NOMO-1 (cell line): ENCODE results near the gene PCDHGA3.
"Not testable (repeated sequence)": the region's sequence is repeated elsewhere in the genome, so short reads cannot be mapped to it uniquely, and the experiment has no call there.

Source experiments
- DNase-seq, 2 experiments: peaks; one replicate each; lab custom pipeline; 2025; ENCODE audit not compliant: unreplicated experiment in 2 of 2; lab: John Stamatoyannopoulos, UW

The PCDHGA3 gene

GRCh38 chr5:141346017-141346416 is 2.4 kb downstream of the PCDHGA3 start:
- not testable (repeated sequence) for DNase-seq

- DNase-seq = no peak
These were observed 6.4 kb downstream of the PCDHGA3 start, which contains the start of gene PCDHGB1 for GRCh38 chr5:141349917-141350619. PCDHGB1 (plus strand) TSS chr5:141350099; CDS start chr5:141350261, 162 bp downstream.

- no peak for DNase-seq
These were observed 8.0 kb downstream of the PCDHGA3 start for GRCh38 chr5:141351591-141351990.

GRCh38 chr5:141354900-141355469 is 11.4 kb downstream of the PCDHGA3 start, which contains the start of gene PCDHGA4:
PCDHGA4 (plus strand) TSS chr5:141355021; CDS start chr5:141355108, 87 bp downstream.
- DNase-seq = no peak

- DNase-seq = no peak
These were observed 12.0 kb downstream of the PCDHGA3 start for GRCh38 chr5:141355641-141356040.

- no peak for DNase-seq
These were observed 12.5 kb downstream of the PCDHGA3 start for GRCh38 chr5:141356133-141356532.

- DNase-seq = no peak
These were observed 13.3 kb downstream of the PCDHGA3 start for GRCh38 chr5:141356950-141357349.

GRCh38 chr5:141359790-141360426 is 16.3 kb downstream of the PCDHGA3 start, which contains the start of gene PCDHGB2:
PCDHGB2 (plus strand) TSS chr5:141359994; CDS start chr5:141360136, 142 bp downstream.
- peak; percentile 47 to 48 for DNase-seq

GRCh38 chr5:141360685-141361084 is 17.1 kb downstream of the PCDHGA3 start:
- DNase-seq = no peak

GRCh38 chr5:141362719-141363118 is 19.1 kb downstream of the PCDHGA3 start:
- peak in 1 of 2 experiments; percentile 16 for DNase-seq

- no peak for DNase-seq
These were observed 20.5 kb downstream of the PCDHGA3 start, which contains the start of gene PCDHGA5 for GRCh38 chr5:141363952-141364660. PCDHGA5 (plus strand) TSS chr5:141364162; CDS start chr5:141364331, 169 bp downstream.

- no peak for DNase-seq
These were observed 22.6 kb downstream of the PCDHGA3 start for GRCh38 chr5:141366016-141366896.

- DNase-seq = peak; percentile 48 to 59
These were observed 26.6 kb downstream of the PCDHGA3 start, which contains the start of gene PCDHGB3 for GRCh38 chr5:141369994-141370848. PCDHGB3 (plus strand) TSS chr5:141370242; CDS start chr5:141370395, 153 bp downstream.

- DNase-seq = no peak
These were observed 28.2 kb downstream of the PCDHGA3 start for GRCh38 chr5:141371572-141372475.

- no peak for DNase-seq
These were observed 30.2 kb downstream of the PCDHGA3 start, which contains the start of gene PCDHGA6 for GRCh38 chr5:141373673-141374317. PCDHGA6 (plus strand) TSS chr5:141373891; CDS start chr5:141374084, 193 bp downstream.

GRCh38 chr5:141374627-141375026 is 31.0 kb downstream of the PCDHGA3 start:
- DNase-seq = no peak
